Esophagus mucosa (tissue), 1 donor: Measurements from ENCODE around the gene PPP1R18. TPM values are rescaled to one million over a fixed set of nuclear protein-coding genes. Genes with fewer than 3 reads are reported as not detected.
"Not testable (repeated sequence)": the region's sequence is repeated elsewhere in the genome, so short reads cannot be mapped to it uniquely, and the experiment has no call there.

Experiments
- ATAC-seq: fragments of 200-7000 bp; cut with Tn5 transposase; one replicate; pipeline ENCODE4 v1.9.1; 2020
- total RNA-seq: library from RNA; stranded (reverse); gene quantifications from one replicate; pipeline ENCODE4 v1.2.4, GENCODE V29; 2023
- donor health status: DM: yes; HTN: yes; CAD: no.

The PPP1R18 gene
- total RNA-seq, 1 donor from 2014 or later = 22.9 TPM

DNA sequence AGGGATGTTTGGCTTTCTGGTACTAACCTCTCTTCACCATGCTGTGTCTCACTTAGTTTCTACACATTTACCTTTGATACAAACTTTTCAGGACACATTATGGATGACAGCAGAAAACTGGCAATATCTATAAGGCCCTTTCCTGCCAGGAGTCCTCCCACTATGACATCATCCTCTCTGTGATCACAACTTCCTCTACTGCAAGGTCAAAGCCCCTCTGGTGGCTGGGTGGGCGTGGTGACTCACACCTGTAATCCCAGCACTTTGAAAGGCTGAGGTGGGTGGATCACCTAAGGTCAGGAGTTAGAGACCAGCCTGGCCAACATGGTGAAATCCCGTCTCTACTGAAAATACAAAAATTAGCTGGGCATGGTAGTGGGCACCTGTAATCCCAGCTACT, 20.1 kb downstream of the PPP1R18 start:
- not testable (repeated sequence) for ATAC-seq

DNA sequence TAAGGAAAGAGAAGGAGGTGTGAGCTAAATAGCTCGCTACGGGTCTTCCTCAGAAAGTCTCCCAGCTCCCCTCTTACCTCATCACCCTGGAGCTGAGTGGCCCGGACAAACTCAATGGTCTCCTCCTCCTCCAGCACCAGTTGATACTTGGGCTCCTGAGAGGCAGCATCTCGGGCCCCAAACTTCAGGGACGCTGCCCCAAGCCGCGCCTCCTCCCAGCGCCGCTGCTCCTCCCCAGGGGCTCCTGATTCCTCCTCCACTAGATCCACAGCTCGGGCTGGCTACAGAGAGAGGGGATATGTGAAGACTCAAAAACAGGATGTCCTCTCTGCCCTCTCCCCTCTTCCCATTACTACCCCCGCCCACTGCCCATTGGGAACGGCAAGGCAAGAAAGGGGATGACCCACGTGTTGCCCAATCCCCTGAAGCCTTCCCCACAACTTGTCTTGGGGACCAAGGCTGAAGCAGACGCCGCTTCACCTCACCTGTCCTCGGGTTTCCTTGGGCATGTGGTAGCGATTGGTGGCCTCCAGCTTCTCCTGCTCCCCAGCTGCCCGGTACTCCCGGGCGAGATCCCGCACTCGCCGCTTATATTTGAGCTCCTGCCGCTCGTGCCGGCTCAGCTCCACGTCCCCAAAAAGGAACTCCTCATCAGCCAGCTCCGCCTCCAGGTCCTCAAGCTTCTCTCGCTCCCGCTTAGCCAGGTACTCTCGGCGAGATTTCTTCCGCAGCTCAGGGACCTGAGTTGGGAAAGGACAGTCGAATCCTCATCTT, 21.3 kb downstream of the PPP1R18 start:
- ATAC-seq = peak; percentile 21

DNA sequence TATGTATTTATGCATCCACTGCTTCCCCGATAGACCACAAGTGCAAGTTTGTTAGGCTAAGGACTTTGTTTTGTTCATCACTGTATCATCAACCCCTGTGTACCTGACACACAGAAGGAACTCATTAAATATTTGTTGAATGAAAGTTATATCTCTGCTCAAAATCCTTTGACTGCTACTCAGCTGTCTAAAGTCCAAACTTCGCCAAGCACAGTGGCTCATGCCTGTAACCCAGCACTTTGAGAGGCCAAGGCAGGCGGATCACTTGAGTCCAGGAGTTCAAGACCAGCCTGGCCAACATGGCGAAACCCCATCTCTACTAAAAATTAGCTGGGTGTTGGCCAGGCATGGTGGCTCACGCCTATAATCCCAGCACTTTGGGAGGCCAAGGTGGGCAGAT, 28.5 kb downstream of the PPP1R18 start:
- ATAC-seq = not testable (repeated sequence)

DNA sequence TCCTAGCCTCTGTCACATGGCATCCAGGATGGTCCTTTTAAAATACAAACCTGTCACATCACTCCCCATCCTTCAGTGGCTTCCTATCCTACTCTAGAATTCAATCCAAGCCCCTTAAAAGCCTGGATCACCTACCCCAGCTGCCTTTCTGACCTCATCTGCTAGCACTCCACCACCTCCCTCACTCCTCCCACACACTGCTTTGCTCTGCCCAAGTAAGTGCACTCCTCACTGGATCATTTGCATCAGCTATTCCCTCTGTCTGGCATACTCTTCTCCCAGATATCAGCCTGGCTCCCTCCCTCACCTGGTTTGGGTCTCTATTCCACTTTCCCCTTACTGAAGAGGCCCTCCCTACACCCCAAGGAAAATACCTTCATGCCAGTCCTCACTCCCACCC, 29.0 kb downstream of the PPP1R18 start:
- no peak for ATAC-seq

DNA sequence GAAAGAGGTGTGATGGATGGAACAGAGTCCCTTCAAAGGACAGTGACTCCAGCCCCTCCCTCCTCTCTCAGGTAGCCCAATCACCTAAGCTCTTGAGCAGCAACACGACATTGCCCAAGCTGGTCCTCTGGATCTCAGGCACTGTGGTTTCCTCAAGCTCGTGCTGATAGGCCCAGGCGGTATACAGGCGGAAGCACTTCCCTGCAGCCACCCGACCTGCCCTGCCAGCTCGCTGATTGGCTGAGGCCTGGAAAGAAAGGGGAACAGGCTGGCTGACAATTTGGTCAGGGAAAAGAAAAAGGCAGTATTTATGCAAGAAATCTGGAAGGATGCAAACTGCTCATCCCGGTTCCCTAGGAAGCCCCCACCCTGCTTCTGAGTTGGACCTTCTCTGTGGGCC, 29.9 kb downstream of the PPP1R18 start:
- no peak for ATAC-seq

DNA sequence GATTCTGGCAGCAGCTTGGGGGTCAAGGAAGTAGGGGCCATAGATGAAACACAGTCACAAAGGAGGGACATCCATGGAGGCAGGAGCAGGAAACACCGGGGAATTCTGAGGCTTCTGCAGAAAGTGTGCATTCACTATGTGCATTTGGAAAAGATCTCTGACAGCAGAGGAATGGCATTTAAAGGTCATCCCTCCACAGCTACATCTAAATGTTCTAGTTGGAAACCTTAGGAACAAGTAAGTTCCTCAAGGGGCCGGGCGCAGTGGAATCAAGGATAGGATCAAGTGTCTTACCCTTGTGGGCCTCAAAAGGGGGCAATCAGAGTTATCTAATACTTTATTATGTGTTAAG, 30.7 kb downstream of the PPP1R18 start:
- ATAC-seq = no peak

DNA sequence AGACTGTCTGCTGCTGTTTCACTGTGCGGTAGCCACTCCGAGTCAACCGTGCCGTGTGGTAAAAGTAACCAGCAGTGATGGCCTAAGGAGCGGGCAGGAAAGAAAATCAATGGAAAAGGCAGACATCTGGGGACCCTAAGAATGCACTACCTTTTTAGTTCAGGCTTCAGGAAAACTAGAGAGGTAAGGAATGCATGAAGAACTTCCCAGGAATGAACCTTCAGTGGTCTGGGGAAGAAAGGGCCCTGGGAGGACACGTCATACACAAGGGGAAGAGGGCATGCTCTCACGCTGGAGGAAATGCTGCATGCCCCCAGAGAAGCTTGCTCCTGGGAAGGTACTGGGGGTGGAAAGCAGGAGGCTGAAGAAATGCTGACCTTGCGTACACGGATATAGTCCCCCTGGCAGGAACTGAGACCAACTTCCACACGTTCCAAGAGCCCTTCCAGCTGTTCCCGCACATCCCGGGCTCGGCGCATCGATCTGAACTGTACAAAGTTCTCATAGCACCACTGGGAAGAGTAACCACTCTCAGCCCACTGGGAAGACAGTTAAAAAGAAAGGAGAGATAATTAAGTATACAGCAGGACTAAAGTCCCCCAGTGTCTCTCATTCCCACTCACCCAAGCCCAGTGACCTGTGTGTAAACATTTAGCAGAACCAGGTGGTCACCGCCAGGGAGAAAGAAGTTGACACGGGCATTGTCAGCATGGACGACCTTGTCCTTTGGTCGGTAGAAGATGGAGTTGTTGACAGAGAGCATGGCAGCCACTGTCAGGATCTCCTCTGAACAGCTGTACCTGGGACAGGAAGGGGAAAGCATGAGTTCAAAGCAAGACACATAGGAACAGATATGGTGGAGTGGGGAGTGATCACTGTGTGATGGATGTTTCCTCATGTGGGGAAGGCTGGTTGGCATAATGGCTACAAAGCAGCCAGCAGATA, 31.4 kb downstream of the PPP1R18 start:
- ATAC-seq = no peak

DNA sequence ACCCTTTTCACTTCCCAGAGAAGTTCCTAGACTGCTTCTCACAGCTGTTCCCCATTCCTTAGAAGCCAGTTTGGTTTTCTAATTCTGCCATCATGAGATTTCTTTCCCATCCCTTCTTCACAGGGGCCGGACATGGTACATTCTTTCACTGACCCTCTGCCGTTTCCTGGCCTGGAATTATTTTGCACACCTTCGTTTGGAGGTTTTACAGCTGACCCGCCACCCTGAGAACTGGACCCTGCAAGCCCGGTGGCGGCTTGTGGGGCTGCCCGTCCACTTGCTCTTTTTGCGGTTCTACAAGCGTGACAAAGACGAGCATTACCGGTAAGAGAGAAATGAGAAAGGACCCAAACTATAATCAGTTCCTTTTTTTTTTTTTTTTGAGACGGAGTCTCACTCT, 35.3 kb downstream of the PPP1R18 start:
- ATAC-seq = no peak

DNA sequence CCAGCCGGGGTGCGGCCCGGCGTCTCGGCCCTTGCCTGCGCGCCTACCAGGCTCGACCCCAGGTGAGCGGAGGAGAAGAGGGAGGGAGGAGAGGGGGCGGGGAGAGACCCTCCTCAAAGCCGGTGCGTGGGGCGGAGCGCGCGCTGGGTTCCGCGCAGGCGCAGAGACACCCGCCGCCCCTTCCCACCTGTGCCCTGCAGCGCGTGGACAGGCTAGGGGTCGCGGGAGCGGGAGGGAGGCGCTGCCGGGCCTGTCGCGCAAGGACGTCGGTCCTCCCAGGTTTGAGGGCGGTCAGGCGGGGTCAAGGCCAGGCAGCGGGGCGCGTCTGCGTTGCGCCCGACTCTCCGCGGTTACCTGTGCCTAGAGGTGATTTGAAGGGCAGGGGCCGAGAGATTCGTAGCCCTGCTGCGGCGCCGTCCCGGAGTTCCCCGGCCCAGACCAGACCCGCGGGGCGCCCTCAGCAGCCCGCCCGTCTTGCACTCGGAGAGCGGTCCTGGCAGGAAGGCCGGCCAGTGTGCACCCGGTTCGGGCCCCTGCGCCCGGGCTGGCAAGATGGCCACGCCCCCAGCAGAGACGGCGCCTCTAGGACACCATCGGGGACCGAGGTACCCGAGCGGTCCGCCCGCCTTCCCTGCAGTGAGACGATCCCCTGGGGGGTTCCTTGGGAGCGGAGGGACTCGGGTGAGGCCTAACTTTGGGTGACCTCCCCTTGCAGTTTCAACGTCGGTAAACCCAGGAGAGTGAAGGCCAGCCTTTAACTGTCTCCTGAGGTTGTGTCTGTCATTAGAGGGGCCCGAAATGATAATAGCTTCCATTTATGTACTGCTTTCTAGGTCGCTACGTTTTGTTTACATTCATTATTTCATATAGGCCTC, 39.0 kb downstream of the PPP1R18 start:
- ATAC-seq = peak; percentile 81

DNA sequence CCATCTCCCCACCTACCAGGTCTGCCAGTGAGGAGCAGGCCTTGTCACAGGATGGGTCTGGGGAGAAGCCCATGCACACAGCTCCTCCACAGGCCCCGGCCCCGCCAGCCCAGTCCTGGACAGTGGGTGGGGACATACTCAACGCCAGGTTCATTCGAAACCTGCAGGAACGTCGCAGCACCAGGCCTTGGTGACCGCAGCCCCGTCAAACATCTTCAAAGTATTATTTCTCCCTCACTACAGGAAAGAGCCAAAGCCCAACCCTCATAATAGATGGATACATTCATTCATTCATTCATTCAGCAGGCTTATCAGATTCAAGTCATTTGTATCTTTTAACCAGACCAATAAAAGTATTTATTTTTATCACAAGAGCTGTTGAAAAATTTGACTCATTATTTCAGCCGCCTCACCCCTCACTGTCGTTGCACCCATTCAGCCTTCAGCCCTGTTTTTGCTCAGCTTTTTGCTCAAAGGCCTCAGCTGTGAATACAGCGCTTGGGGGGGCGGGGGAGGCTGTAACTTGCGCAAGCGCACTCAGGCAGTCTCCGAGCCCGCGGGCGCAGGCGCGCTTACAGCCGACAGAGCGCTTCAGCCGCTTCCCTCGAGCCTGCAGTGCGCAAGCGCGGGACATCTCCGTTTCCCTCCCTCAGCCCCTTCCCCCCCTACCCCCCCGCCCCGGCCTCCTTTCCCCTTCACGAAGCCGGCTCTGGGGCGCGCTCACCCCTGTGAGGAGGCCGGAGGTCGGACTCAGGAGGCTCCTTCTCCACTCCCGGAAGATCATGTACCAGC, 39.8 kb downstream of the PPP1R18 start, which contains the start of gene C6orf136:
Gene C6orf136, plus strand, starts transcription at position 684 of the 792 bp plus-strand sequence. Its CDS starts 99 bp downstream, at position 783.
- ATAC-seq = peak; percentile 89

DNA sequence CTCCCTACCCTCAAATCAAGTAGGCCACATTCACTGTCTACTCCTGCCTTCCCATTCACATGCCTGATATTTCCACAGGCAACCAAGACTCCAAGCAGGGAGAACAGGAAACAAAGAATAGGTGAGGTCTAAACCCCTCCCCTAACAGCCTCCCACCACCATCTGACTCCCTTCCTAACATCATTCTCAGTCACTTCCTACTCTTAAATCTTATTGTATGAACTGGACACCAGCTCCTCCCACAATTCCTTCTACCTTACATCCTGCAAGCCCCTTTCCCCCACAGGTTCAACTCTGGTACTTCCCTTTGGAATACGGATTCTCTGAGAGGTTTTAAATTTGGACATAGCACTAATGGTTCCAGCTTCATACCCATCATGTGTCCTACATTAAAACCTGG, 40.5 kb downstream of the PPP1R18 start:
- no peak for ATAC-seq

DNA sequence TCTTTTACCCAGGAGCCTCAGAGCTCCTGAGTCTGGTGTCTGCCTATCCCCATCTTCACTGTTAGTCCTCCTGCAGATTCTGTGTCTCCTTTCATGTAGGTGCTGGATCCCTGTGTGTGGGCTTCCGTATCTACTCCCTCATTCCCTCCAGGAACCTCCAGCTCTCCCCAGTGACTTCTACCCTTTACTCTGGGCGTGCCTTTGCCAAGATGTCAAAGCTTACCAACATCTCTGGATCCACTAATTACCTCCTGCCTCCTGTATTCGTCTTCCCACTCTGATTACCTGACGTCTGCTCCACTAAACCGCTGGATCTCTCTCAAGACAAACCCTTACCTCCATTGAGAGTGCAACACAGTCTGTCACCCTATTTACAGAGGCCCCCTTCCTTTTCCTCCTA, 41.7 kb downstream of the PPP1R18 start:
- ATAC-seq = no peak

DNA sequence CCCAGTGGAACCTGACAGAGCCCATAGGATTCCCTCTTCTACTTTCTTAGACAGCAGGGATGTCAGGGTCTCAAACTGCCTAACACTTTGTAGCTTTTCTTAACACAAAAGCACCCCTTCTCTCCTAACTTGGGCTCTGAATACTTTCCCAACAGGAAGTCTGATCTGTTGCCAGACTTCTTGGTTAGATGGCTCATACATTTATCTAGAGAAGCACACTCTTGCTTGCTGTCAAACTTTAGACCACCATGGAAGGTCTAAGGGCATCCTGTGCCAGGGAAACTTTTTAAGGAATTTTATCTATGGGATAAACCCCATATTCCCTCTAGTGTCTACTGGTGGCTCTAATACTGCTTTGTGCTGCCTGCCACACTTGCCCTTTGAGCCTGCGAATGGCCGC, 42.8 kb downstream of the PPP1R18 start:
- ATAC-seq = no peak

DNA sequence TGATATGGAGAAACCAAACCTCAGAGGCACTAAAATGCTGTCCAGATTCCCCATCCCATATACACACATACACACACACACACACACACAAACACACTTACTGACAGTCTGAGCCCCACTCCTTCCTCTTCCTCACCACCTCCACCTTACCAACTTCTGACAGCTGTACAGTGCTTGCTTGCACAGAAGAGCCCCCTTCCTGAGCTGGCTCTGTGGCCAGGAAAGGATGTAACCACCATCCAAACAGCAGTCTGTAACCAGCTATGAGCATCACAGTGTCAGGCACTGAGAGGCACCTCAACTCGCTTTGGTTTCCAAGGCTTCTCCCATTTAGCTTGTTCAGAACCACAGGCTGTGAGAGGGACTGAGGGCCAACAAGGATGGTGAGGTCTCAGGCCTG, 45.4 kb downstream of the PPP1R18 start:
- ATAC-seq = no peak

DNA sequence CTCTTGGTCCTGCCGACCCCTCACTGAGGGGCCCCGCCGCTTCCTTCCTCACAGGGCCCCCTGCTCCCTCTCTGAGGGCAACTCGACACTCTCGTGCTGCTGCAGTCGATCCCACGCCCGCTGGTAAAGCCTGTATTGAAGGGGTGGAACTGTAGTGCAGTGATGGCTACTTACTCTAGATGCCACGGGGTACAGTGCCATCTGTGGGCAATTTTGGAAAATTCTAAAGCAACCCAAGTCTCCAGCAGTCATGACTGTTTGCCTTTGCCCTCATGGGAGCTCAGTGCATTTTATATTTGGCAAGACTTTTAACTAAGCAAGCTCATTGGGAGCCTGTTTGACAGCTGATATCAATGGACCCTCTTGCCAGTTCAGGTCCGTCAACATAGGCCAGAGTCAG, 46.0 kb downstream of the PPP1R18 start:
- ATAC-seq = peak; percentile 34

DNA sequence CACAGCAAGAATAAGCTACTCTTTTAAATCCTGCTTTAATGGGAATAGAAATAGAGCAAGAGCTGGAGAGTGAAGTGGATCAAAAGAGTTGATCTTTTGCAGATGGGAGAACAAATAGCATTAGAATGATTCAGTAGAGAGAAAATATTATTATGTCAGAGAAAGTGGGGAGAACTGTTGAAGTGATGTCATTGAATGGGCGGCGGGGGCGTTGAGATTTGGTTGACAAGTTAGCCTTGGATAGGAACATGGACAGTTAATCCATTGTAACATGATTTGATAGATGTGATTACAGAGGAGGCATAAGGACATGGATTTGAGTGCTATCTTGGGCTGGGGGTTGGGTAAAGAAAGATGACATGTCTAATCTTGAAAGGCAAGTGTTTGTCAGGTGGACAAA, 50.6 kb downstream of the PPP1R18 start:
- ATAC-seq = no peak

DNA sequence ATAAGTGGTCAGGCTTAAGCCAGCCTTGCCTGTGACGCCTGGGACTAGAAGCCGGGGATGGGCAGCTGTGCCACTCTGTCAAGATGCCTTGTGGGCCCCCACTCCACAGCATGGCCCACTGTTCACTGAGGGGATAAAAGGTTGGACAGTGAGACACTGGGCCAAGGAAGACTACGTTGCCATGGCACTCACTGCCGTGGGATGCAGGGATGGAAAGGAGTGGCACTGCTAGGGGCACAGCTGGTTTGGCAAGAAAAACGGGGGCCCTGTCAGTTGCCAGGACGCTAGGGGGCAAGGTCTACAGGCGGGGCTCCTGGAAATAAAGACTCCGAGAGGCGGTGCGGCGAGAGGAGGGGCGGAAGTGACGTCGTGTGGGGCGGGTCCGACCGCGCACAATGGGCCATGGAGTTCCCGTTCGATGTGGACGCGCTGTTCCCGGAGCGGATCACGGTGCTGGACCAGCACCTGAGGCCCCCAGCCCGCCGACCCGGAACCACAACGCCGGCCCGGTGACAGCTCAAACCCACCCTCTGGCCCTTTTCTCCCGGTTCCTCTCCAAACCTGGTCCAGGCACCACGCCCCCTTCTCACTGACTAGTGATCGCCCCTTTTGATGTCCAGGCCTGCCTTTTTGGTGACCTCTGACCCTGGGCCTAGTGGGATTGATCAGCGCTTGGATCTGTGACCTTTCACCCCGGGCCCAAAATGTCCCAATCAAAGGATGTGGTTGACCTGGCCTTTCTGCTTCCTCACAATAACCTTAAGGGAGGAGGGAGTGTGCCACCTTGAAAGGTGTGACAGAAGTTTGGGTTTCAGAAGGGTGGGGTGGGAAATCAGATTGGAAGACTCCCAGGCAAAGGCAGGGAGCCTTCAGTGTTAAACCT, 59.7 kb downstream of the PPP1R18 start, which contains the start of gene ATAT1:
Gene ATAT1, plus strand, starts transcription at position 391 of the 883 bp plus-strand sequence.
- peak; percentile 96 for ATAC-seq
